ENCODE measurements around the gene MARCHF10. TPM values are rescaled to one million over a fixed set of nuclear protein-coding genes. Genes with fewer than 3 reads are reported as not detected.

Gene MARCHF10
- total RNA-seq, 2 experiments from 2014 or later: not detected

DNA sequence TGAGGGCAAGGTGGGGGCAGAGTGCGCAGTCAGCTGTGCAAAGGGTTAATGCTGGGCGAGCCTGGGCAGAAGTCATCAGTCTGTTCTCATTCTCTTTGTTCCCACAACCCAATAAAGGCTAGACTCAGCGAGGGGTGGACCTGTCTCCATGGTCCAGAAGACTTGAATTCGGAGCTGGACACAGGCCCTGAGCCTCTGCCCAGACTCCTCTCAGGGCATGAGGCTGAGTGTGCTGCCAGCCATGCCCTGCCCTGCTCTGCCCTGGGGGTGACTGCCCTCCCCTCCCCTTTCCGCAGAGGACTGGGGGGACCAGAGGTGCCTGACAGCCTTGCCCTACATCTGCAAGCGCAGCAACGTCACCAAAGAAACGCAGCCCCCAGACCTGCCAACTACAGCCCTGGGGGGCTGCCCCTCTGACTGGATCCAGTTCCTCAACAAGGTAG, 126.2 kb downstream of the MARCHF10 start:
- CTCF ChIA-PET: no interaction called here
- POLR2A ChIA-PET: no interaction called here
- ATAC-seq (no peak), DNase-seq (no peak)
- Mint-ChIP-seq H3K4me1 (ENCODE audit: low read depth) (no peaks in the 10 kb centered on the region), H3K4me3 (no peak overlapping the region), H3K27me3 (no peaks in the 10 kb centered on the region), H3K9me3 (no peaks in the 10 kb centered on the region), H3K36me3 (ENCODE audit: low read depth) (no peaks in the 10 kb centered on the region), H3K27ac (no peak overlapping the region)
- intact Hi-C loops (cut with micrococcal nuclease): no loop called here
- TF ChIP-seq, protein P1, sequence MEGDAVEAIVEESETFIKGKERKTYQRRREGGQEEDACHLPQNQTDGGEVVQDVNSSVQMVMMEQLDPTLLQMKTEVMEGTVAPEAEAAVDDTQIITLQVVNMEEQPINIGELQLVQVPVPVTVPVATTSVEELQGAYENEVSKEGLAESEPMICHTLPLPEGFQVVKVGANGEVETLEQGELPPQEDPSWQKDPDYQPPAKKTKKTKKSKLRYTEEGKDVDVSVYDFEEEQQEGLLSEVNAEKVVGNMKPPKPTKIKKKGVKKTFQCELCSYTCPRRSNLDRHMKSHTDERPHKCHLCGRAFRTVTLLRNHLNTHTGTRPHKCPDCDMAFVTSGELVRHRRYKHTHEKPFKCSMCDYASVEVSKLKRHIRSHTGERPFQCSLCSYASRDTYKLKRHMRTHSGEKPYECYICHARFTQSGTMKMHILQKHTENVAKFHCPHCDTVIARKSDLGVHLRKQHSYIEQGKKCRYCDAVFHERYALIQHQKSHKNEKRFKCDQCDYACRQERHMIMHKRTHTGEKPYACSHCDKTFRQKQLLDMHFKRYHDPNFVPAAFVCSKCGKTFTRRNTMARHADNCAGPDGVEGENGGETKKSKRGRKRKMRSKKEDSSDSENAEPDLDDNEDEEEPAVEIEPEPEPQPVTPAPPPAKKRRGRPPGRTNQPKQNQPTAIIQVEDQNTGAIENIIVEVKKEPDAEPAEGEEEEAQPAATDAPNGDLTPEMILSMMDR (IDR thresholded peaks at IDR 0.05): no peak

DNA sequence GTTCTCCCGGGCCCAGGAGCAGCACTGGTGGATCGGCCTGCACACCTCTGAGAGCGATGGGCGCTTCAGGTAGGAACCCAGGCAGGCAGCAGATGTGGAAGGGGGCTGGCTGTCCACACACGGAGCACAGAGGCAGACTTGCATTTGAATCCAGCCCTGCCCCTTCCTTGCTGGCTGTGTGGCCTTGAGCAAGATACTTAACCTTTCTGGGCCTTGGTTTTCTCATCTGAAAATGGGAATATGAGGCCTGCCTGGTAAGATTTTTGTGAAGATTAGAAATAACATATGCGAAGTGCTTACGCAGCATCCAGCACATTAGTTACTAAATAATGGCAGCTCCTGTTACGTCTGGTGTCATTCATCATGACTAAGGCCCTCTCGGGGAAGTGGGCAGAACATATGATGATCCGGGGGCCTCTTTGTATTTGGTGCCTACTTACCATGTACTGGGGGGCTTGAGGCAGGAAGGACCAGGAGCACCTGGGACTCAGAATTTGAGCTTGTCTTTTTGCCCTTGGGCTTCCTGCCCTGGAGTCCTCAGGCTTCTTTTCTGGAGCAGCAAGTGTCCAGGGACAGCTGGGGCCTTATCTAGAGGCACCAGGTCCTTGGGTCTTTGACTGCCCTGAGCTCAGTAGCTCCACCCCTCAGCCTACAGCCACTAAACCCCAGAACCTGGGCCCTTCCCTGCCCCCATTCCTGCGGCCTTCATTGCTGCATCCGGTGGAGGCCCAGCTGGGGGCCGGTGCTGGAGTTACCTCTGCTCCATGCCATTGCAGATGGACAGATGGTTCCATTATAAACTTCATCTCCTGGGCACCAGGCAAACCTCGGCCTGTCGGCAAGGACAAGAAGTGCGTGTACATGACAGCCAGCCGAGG, 126.8 kb downstream of the MARCHF10 start:
- no peaks in the 10 kb centered on the region for H3K4me1 Mint-ChIP-seq (ENCODE audit: low read depth)
- H3K4me3 Mint-ChIP-seq: no peak overlapping the region
- H3K27ac Mint-ChIP-seq: no peak overlapping the region
- no peak for DNase-seq
- no peaks in the 10 kb centered on the region for H3K9me3 Mint-ChIP-seq
- ChIA-PET POLR2A (no interaction called here), CTCF (no interaction called here)
- intact Hi-C loops (cut with micrococcal nuclease): no loop called here
- no peak for ATAC-seq
- no peaks in the 10 kb centered on the region for H3K27me3 Mint-ChIP-seq
- TF ChIP-seq, protein P1 (IDR thresholded peaks at IDR 0.05): no peak
- H3K36me3 Mint-ChIP-seq (ENCODE audit: low read depth): no peaks in the 10 kb centered on the region

DNA sequence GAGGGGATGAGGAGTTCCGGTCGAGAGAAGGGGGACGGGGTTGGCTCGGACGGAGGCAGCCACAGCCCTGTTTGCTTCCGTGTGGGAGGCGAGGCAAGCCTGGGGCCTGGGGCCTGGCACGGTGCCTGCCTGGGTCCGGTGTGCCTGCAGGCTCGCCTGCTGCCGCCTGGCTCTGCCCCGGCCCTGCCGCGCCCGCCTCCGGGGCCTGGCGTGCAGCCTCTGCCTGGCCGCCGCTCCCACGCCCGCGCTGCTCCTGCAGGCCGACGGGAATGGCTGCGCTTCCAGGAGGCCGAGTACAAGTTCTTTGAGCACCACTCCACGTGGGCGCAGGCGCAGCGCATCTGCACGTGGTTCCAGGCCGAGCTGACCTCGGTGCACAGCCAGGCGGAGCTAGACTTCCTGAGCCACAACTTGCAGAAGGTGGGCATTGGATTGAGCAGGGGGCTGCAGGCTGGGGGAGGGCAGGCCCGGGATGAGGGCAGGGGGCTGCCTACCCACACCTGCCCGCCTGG, 127.5 kb downstream of the MARCHF10 start:
- no peaks in the 10 kb centered on the region for H3K4me1 Mint-ChIP-seq (ENCODE audit: low read depth)
- no peak for DNase-seq
- POLR2A ChIA-PET: no interaction called here
- H3K4me3 Mint-ChIP-seq: no peak overlapping the region
- no peak overlapping the region for H3K27ac Mint-ChIP-seq
- no peaks in the 10 kb centered on the region for H3K9me3 Mint-ChIP-seq
- no peaks in the 10 kb centered on the region for H3K36me3 Mint-ChIP-seq (ENCODE audit: low read depth)
- ATAC-seq: no peak
- CTCF ChIA-PET: no interaction called here
- intact Hi-C loops (cut with micrococcal nuclease): no loop called here
- TF ChIP-seq, protein P1 (IDR thresholded peaks at IDR 0.05): no peak
- no peaks in the 10 kb centered on the region for H3K27me3 Mint-ChIP-seq

DNA sequence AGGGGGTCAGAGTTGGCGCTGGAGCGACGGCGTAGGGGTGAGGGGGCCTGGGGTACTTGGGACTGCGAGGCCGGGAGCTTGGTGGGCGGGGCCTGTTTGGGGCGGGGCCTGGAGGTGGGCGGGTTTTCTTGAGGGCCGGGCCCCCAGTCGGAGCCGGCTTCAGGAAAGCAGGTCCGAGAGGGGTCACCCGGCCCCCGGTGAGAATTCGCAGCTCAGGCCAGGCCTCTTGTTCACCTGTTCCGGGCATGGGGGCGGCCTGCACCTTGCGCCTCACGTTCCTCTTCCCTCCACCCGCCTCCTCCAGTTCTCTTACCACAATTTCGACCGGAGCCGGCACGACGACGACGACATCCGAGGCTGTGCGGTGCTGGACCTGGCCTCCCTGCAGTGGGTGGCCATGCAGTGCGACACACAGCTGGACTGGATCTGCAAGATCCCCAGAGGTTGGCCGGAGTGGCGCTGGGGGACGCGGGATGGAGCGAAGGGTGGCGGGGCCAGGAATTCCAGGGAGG, 128.2 kb downstream of the MARCHF10 start:
- POLR2A ChIA-PET: no interaction called here
- DNase-seq: no peak
- ATAC-seq: no peak
- no peaks in the 10 kb centered on the region for H3K9me3 Mint-ChIP-seq
- no peak overlapping the region for H3K27ac Mint-ChIP-seq
- no peaks in the 10 kb centered on the region for H3K36me3 Mint-ChIP-seq (ENCODE audit: low read depth)
- no peak overlapping the region for H3K4me3 Mint-ChIP-seq
- intact Hi-C loops (cut with micrococcal nuclease): no loop called here
- H3K27me3 Mint-ChIP-seq: no peaks in the 10 kb centered on the region
- TF ChIP-seq, protein P1 (IDR thresholded peaks at IDR 0.05): no peak
- CTCF ChIA-PET: no interaction called here
- H3K4me1 Mint-ChIP-seq (ENCODE audit: low read depth): no peaks in the 10 kb centered on the region

DNA sequence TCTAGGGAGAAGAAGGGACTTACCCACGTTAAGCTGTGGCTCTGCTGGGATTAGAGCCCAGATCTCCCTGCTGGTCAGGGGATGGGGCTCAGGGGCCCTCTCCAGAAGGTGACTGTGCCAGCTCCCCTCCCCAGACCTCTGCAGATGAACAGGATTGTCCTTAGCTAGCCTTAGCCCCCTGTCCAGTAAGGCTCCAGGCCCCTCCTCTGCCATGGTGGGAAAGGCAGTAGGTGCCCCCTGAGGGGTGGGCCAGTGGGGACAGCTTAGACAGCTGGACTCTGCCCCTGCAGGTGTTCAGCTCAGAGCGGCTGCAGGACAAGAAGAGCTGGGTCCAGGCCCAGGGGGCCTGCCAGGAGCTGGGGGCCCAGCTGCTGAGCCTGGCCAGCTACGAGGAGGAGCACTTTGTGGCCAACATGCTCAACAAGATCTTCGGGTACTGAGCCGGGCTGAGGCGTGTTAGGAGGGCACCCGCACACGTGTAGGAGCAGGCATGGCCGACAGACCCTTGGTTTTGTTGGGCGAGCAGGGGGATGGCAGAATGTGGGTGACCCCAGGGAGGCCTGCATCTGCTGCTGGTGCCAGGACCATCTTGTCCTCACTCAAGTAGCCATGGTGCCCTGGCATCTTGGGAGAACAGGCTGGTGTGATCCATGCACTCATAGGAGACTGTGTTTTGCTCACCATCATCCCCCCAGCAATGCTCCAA, 129.7 kb downstream of the MARCHF10 start:
- no peaks in the 10 kb centered on the region for H3K9me3 Mint-ChIP-seq
- no peaks in the 10 kb centered on the region for H3K27me3 Mint-ChIP-seq
- ChIA-PET POLR2A (no interaction called here), CTCF (no interaction called here)
- no peak for DNase-seq
- no peak for ATAC-seq
- H3K4me1 Mint-ChIP-seq (ENCODE audit: low read depth): no peaks in the 10 kb centered on the region
- TF ChIP-seq, protein P1 (IDR thresholded peaks at IDR 0.05): no peak
- H3K27ac Mint-ChIP-seq: no peak overlapping the region
- intact Hi-C loops (cut with micrococcal nuclease): no loop called here
- no peak overlapping the region for H3K4me3 Mint-ChIP-seq
- H3K36me3 Mint-ChIP-seq (ENCODE audit: low read depth): no peaks in the 10 kb centered on the region

Measured in activated CD8-positive, alpha-beta T cell treated with anti-CD3 and anti-CD28 coated beads for 36 hours (primary cell).